Muscle layer of duodenum (tissue), 2 donors: ENCODE measurements around the gene GRIK4.
A peak's percentile ranks its signal among the peaks of the same experiment; 100 is the strongest.

Experiments
- H3K27ac ChIP-seq: one replicate; pipeline ENCODE4 v1.7.0; 2013; ENCODE audit warnings: mild to moderate bottlenecking, low read length
- H3K27me3 ChIP-seq: one replicate; pipeline ENCODE4 v1.7.0; 2013; ENCODE audit warnings: low read depth, mild to moderate bottlenecking, control low read depth, low read length
- H3K36me3 ChIP-seq, 2 donors: one replicate each; pipeline ENCODE4 v1.7.0; 2013; ENCODE audit warnings: low read length in 2 of 2, control low read depth in 1 of 2, mild to moderate bottlenecking in 1 of 2; ENCODE audit not compliant: insufficient read depth in 2 of 2, control insufficient read depth in 1 of 2
- H3K4me1 ChIP-seq, 2 donors: one replicate each; pipeline ENCODE4 v1.7.0; 2013; ENCODE audit warnings: low read length in 2 of 2, mild to moderate bottlenecking in 2 of 2, control low read depth in 1 of 2, moderate library complexity in 1 of 2; ENCODE audit not compliant: insufficient read depth in 2 of 2, control insufficient read depth in 1 of 2
- H3K4me3 ChIP-seq, 2 donors: one replicate each; pipeline ENCODE4 v1.7.0; 2013; ENCODE audit warnings: low read length in 2 of 2, low read depth in 1 of 2, mild to moderate bottlenecking in 1 of 2
- H3K9me3 ChIP-seq, 2 donors: one replicate each; pipeline ENCODE4 v1.7.0; 2013; ENCODE audit warnings: low read length in 2 of 2, control low read depth in 1 of 2, mild to moderate bottlenecking in 1 of 2; ENCODE audit not compliant: control insufficient read depth in 1 of 2
- donor health status: healthy.

GRIK4 gene

GRCh38 chr11:120971825-120972224 lies 460.3 kb downstream of the GRIK4 start:
- H3K27me3 ChIP-seq, result no peaks in the 10 kb centered on the region
- H3K9me3 ChIP-seq, result no peaks in the 10 kb centered on the region
- no peaks in the 10 kb centered on the region for H3K36me3 ChIP-seq
- H3K4me3 ChIP-seq, result no peak overlapping the region
- no peaks in the 10 kb centered on the region for H3K4me1 ChIP-seq
- no peak overlapping the region for H3K27ac ChIP-seq

DNA sequence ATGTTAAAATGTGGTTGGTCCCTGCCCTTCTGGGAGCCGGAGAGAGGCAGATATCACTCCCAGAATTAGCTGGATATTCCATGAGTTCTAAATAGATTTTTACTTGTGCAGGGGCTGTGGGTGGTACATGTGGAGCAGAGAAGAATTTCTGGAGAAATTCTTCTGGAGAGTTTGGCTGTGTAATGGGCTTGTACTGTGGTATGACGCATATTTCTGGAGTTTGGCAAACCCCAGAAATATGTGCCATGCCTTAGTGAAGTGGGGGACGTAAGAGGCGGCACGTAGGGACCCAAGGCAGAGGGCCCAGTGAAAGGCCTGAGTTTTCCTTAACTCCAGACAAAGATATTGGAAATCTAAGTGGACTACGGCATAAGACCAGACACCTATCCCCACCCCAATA lies 461.1 kb downstream of the GRIK4 start:
- H3K9me3 ChIP-seq, result no peaks in the 10 kb centered on the region
- no peaks in the 10 kb centered on the region for H3K36me3 ChIP-seq
- no peak overlapping the region for H3K4me3 ChIP-seq
- H3K27me3 ChIP-seq, result no peaks in the 10 kb centered on the region
- H3K27ac ChIP-seq, result no peak overlapping the region
- H3K4me1 ChIP-seq, result no peaks in the 10 kb centered on the region

DNA sequence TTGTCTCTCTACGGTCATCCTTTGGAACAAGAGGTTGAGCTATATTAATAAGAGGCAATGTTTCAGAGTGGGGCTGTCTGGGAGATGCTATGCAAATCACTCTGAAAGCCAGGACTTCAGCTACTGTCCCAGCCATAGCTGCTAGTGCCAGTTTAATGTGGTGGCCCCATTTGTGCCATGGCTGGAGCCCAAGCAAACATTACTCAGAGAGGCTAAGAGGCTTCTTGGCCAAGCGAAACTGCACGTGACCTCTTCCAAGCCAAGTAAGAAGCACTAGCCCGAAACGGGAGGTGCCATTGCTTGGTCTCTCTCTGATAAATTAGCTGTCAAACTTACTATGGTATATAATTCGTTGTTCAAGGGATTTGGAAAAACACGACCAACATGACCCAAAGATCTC lies 462.0 kb downstream of the GRIK4 start:
- H3K4me3 ChIP-seq, result no peak overlapping the region
- no peaks in the 10 kb centered on the region for H3K9me3 ChIP-seq
- no peak overlapping the region for H3K27ac ChIP-seq
- no peaks in the 10 kb centered on the region for H3K4me1 ChIP-seq
- H3K27me3 ChIP-seq, result no peaks in the 10 kb centered on the region
- no peaks in the 10 kb centered on the region for H3K36me3 ChIP-seq

DNA sequence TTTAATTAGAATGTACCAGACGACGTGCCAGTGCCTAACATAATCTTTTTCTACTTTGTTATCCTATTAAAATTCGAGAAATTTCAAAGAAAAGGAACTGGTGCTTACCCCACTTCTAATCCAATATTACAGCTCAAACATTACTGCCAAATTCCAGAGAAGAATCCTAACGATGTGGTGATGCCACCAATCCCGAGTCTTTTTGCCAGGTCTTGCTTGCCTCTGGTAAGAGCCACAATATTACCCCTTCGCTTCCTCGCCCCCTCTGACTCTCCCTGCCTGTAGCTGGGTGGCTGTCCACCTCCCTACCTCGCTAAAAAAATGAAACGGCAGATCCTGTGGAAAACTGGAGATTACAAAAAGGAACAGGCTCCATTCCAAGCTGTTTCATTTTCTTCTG lies 462.9 kb downstream of the GRIK4 start:
- H3K9me3 ChIP-seq, result no peaks in the 10 kb centered on the region
- no peaks in the 10 kb centered on the region for H3K36me3 ChIP-seq
- H3K27me3 ChIP-seq, result no peaks in the 10 kb centered on the region
- no peak overlapping the region for H3K4me3 ChIP-seq
- no peaks in the 10 kb centered on the region for H3K4me1 ChIP-seq
- no peak overlapping the region for H3K27ac ChIP-seq

GRCh38 chr11:120974965-120975364 lies 463.4 kb downstream of the GRIK4 start:
- H3K4me1 ChIP-seq, result no peaks in the 10 kb centered on the region
- H3K27ac ChIP-seq, result no peak overlapping the region
- no peaks in the 10 kb centered on the region for H3K36me3 ChIP-seq
- no peak overlapping the region for H3K4me3 ChIP-seq
- no peaks in the 10 kb centered on the region for H3K27me3 ChIP-seq
- no peaks in the 10 kb centered on the region for H3K9me3 ChIP-seq

GRCh38 chr11:120977266-120978137 lies 466.0 kb downstream of the GRIK4 start:
- Histone ChIP-seq H3K4me1 (no peaks in the 10 kb centered on the region), H3K9me3 (no peaks in the 10 kb centered on the region), H3K36me3 (no peaks in the 10 kb centered on the region), H3K4me3 (no peak overlapping the region), H3K27ac (no peak overlapping the region), H3K27me3 (no peaks in the 10 kb centered on the region)

DNA sequence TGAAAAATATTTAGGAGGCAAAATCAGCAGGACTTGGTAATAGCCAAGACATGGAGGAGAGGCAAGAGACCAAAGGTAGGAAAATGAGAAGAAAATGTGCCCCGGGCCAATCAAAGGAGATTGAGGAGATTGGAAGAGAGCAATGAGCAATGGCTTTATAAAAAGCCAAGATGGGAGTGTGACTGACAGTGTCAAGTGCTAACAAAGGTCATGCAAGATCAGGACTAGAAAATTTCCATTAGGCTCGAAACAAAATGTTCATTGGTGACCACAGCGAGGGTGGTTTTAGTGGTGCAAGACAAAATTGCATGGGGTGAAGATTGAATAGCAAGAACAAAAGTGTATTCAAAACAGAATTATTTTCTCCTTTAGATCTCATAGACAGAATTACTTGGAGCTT lies 467.2 kb downstream of the GRIK4 start:
- H3K9me3 ChIP-seq, result no peaks in the 10 kb centered on the region
- no peaks in the 10 kb centered on the region for H3K27me3 ChIP-seq
- H3K4me3 ChIP-seq, result no peak overlapping the region
- H3K4me1 ChIP-seq, result no peaks in the 10 kb centered on the region
- H3K27ac ChIP-seq, result no peak overlapping the region
- H3K36me3 ChIP-seq, result no peaks in the 10 kb centered on the region

DNA sequence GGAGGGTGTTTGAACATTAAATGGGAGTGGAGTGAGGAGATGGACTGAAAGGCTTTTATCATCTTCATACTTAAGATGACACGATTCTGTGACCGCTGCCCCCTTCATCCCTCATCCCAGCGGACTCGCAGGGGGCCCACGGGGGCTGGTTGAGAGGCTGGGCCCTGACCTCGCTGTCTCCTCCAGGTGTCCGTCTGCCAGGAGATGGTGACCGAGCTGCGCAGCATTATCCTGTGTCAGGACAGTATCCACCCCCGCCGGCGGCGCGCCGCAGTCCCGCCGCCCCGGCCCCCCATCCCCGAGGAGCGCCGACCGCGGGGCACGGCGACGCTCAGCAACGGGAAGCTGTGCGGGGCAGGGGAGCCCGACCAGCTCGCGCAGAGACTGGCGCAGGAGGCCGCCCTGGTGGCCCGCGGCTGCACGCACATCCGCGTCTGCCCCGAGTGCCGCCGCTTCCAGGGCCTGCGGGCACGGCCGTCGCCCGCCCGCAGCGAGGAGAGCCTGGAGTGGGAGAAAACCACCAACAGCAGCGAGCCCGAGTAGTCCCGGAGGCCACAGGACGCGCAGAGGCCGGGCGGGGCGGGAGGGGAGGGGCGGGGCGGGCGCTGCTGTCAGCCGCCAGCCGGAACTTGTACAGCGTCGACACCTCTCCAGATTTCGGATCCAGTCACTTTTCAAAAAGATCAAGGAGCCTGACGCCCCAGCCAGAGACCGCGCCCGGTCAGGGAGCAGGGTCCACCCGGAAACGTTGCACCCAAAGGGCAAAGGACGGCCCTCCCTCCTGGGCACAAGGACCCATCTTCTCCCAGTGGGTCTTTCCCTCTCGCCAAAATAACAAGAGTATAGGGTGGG lies 474.4 kb downstream of the GRIK4 start:
- H3K27me3 ChIP-seq, result no peaks in the 10 kb centered on the region
- H3K36me3 ChIP-seq, result no peaks in the 10 kb centered on the region
- H3K27ac ChIP-seq, result no peak overlapping the region
- H3K4me1 ChIP-seq, result no peaks in the 10 kb centered on the region
- peak overlapping the region in 1 of 2 donors; percentile 60 for H3K4me3 ChIP-seq
- no peaks in the 10 kb centered on the region for H3K9me3 ChIP-seq

DNA sequence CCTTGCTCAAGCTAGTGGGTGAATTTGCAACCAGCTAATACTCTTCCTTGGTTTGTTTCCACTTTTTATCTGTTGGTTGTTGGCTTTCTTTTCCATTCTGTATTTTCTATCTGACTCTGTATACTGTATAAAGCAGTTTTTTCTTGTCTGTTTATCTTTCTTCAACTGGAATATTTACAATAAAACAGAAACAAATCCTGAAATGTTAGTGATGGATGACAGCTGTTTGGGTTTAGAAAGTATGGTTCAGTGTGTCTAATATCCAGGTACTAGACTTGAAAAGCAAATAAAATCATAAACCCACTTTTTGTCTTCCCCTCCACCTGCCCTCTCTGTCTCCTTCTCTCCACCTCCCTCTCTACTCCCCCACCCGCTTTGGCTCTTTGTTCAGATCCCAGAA lies 477.1 kb downstream of the GRIK4 start:
- Histone ChIP-seq H3K27ac (no peak overlapping the region), H3K4me3 (no peak overlapping the region), H3K4me1 (no peaks in the 10 kb centered on the region), H3K27me3 (no peaks in the 10 kb centered on the region), H3K9me3 (no peaks in the 10 kb centered on the region), H3K36me3 (no peaks in the 10 kb centered on the region)

- Histone ChIP-seq H3K27me3 (no peaks in the 10 kb centered on the region), H3K27ac (no peak overlapping the region), H3K4me3 (no peak overlapping the region), H3K36me3 (no peaks in the 10 kb centered on the region), H3K4me1 (no peaks in the 10 kb centered on the region), H3K9me3 (no peaks in the 10 kb centered on the region)
These were observed 480.5 kb downstream of the GRIK4 start for GRCh38 chr11:120991830-120992686.
